K562 (cell line): ENCODE data around the gene LAMA3. TPM values are rescaled to one million over a fixed set of nuclear protein-coding genes. Genes with fewer than 3 reads are reported as not detected.

Source experiments
- ATAC-seq: fragments of 200-7000 bp; cut with Tn5 transposase; 3 replicates; pipeline ENCODE4 v1.9.1; 2020; ENCODE audit warnings: moderate library complexity
- BruUV-seq: library from RNA; stranded (reverse); fragments of 400-500 nt; replicated peaks from 2 replicates; lab custom pipeline; 2021; lab: Mats Ljungman, UMichigan
- CTCF ChIA-PET: fragments of 300-600 bp; formaldehyde crosslinking; extraction: SDS; loops from one replicate; lab custom pipeline; 2021; ENCODE audit warnings: low intra/inter-chr PET ratio; lab: Yijun Ruan, JAX
- POLR2A ChIA-PET: fragments of 300-600, 350-650 bp; sonication (Branson Sonifier 250); formaldehyde crosslinking; extraction: SDS; loops from one replicate; lab custom pipeline; 2021; ENCODE audit warnings: antibody characterized with exemption, inconsistent platforms; lab: Yijun Ruan, JAX
- DNase-seq, 4 experiments: peaks; one replicate each; pipeline versions ENCODE4 v3.0.0 to v3.0.0-alpha.2; 2011 to 2018; ENCODE audit warnings: low spot score in 3 of 4, mixed read lengths in 3 of 4; ENCODE audit errors: extremely low read depth in 1 of 4
- FAIRE-seq: peaks from 2 replicates; lab custom pipeline; 2011; peaks lifted over from hg19 to GRCh38; lab: Jason Lieb, UNC
- H2AFZ ChIP-seq: 2 replicates; pipeline ENCODE4 v1.6.0; 2011; ENCODE audit warnings: low read depth, low read length, control low read depth, inconsistent platforms
- H3K27ac ChIP-seq: fragments of 200-600 bp; 3 replicates; pipeline ENCODE4 v1.8.0; 2011; ENCODE audit warnings: low read depth, mild to moderate bottlenecking, control low read depth, inconsistent platforms, low read length, moderate library complexity, mixed read lengths; ENCODE audit errors: extremely low read depth
- H3K27me3 ChIP-seq, 2 experiments: fragments of 300-600 bp in 1 of 2; 2 replicates in 1 of 2; 3 replicates in 1 of 2; pipeline versions ENCODE4 v1.6.0 to v1.8.0; 2011; ENCODE audit warnings: inconsistent platforms in 2 of 2, low read length in 2 of 2, mild to moderate bottlenecking in 1 of 2, mixed read lengths in 1 of 2, moderate library complexity in 1 of 2; ENCODE audit not compliant: control insufficient read depth in 2 of 2, insufficient read depth in 2 of 2
- H3K36me3 ChIP-seq: fragments of 300-600 bp; 3 replicates; pipeline ENCODE4 v1.8.0; 2011; ENCODE audit warnings: mild to moderate bottlenecking, low read length, inconsistent platforms; ENCODE audit not compliant: control insufficient read depth, insufficient read depth
- H3K4me1 ChIP-seq, 2 experiments: fragments of 200-600 bp in 1 of 2; replicated peaks in 1 of 2; 2 replicates in 1 of 2; 3 replicates in 1 of 2; pipeline versions ENCODE4 v1.5.1 to v1.8.0; 2011; ENCODE audit warnings: inconsistent platforms in 2 of 2, low read length in 2 of 2, mild to moderate bottlenecking in 1 of 2, mixed read lengths in 1 of 2, moderate library complexity in 1 of 2; ENCODE audit not compliant: control insufficient read depth in 2 of 2, insufficient read depth in 2 of 2
- H3K4me2 ChIP-seq: 2 replicates; pipeline ENCODE4 v1.6.1; 2011; ENCODE audit warnings: low read length, control low read depth, inconsistent platforms, mixed read lengths; ENCODE audit not compliant: insufficient read depth
- H3K4me3 ChIP-seq: fragments of 200-600 bp; sonication (generic), shearing (Covaris generic); 2 replicates; pipeline ENCODE4 v1.5.1; 2016; ENCODE audit warnings: control low read depth, inconsistent platforms
- H3K79me2 ChIP-seq: fragments of 200-600 bp; 3 replicates; pipeline ENCODE4 v1.8.0; 2011; ENCODE audit warnings: low read length, inconsistent platforms; ENCODE audit not compliant: control insufficient read depth, insufficient read depth
- H3K9ac ChIP-seq, 2 experiments: 2 replicates each; pipeline versions ENCODE4 v1.6.0 to v1.6.1; 2011; ENCODE audit warnings: low read depth in 2 of 2, low read length in 2 of 2, control low read depth in 1 of 2, inconsistent platforms in 1 of 2, mild to moderate bottlenecking in 1 of 2, mixed read lengths in 1 of 2; ENCODE audit not compliant: insufficient read depth in 1 of 2
- H3K9me1 ChIP-seq: one replicate; pipeline ENCODE4 v1.6.0; 2011; ENCODE audit warnings: inconsistent platforms, mild to moderate bottlenecking, low read length, moderate library complexity; ENCODE audit not compliant: control insufficient read depth, insufficient read depth
- H3K9me3 ChIP-seq: replicated peaks from 2 replicates; pipeline ENCODE4 v1.5.1; 2011; ENCODE audit warnings: low read depth, low read length, inconsistent platforms; ENCODE audit not compliant: control insufficient read depth, insufficient read depth
- H4K20me1 ChIP-seq: replicated peaks from 2 replicates; pipeline ENCODE4 v1.6.1; 2011; ENCODE audit warnings: low read length, inconsistent platforms, mixed read lengths; ENCODE audit not compliant: control insufficient read depth, insufficient read depth
- E2F4 ChIP-seq: sonication (generic); formaldehyde crosslinking; IDR thresholded peaks from 2 replicates; pipeline ENCODE4 v1.8.0; 2022; ENCODE audit warnings: mild to moderate bottlenecking, low read depth, missing genetic modification reagents
- MTA3 ChIP-seq: fragments of 450-650 bp; formaldehyde crosslinking; IDR thresholded peaks from 2 replicates; pipeline ENCODE4 v1.6.1; 2017; ENCODE audit warnings: mild to moderate bottlenecking, borderline replicate concordance
- SMARCE1 ChIP-seq: fragments of 450-650 bp; IDR thresholded peaks from 2 replicates; pipeline ENCODE4 v1.7.1; 2016; ENCODE audit warnings: mild to moderate bottlenecking
- SOX6 ChIP-seq: fragments of 450-650 bp; IDR thresholded peaks from 2 replicates; pipeline ENCODE4 v1.6.1; 2014; ENCODE audit warnings: mild to moderate bottlenecking
- TCF7 ChIP-seq: sonication (generic); IDR thresholded peaks from 2 replicates; pipeline ENCODE4 v1.6.1; 2016; ENCODE audit warnings: antibody characterized with exemption, borderline replicate concordance
- TGIF2 ChIP-seq: sonication (generic); formaldehyde crosslinking; IDR thresholded peaks from 2 replicates; pipeline ENCODE4 v1.8.1; 2022; ENCODE audit warnings: mild to moderate bottlenecking, missing genetic modification reagents, moderate library complexity
- TOE1 ChIP-seq, 2 experiments: fragments of 450-650 bp in 1 of 2; sonication (generic) in 1 of 2; formaldehyde crosslinking in 1 of 2; IDR thresholded peaks; 2 replicates each; pipeline versions ENCODE4 v1.7.1 to v1.8.0; 2016 to 2022; ENCODE audit warnings: borderline replicate concordance in 2 of 2, mild to moderate bottlenecking in 2 of 2, antibody characterized with exemption in 1 of 2, inconsistent platforms in 1 of 2, low read depth in 1 of 2, missing genetic modification reagents in 1 of 2, moderate library complexity in 1 of 2
- ZBTB40 ChIP-seq, 2 experiments: fragments of 450-650 bp in 1 of 2; sonication (generic) in 1 of 2; formaldehyde crosslinking in 1 of 2; IDR thresholded peaks; 2 replicates each; pipeline versions ENCODE4 v1.7.1 to v1.9.0; 2016 to 2022; ENCODE audit warnings: inconsistent platforms in 1 of 2, mild to moderate bottlenecking in 1 of 2, missing genetic modification reagents in 1 of 2
- ZNF165 ChIP-seq: fragments of 250-450 bp; sonication (Bioruptor Pico); IDR thresholded peaks from 2 replicates; pipeline ENCODE4 v1.4.0; 2020; ENCODE audit warnings: borderline replicate concordance
- ZNF24 ChIP-seq: fragments of 450-650 bp; IDR thresholded peaks from 2 replicates; pipeline ENCODE4 v1.6.1; 2016
- ZNF76 ChIP-seq: fragments of 250-450 bp; sonication (Bioruptor Pico); IDR thresholded peaks from 2 replicates; pipeline ENCODE4 v1.4.0; 2020; ENCODE audit warnings: mild to moderate bottlenecking, moderate library complexity, borderline replicate concordance
- ZNF77 ChIP-seq: fragments of 250-450 bp; sonication (Bioruptor Pico); IDR thresholded peaks from 2 replicates; pipeline ENCODE4 v1.5.0; 2020
- ZZZ3 ChIP-seq: fragments of 450-650 bp; IDR thresholded peaks from 2 replicates; pipeline ENCODE4 v1.6.1; 2016; ENCODE audit warnings: antibody characterized with exemption, mild to moderate bottlenecking, moderate library complexity
- whole genome bisulfite sequencing: fragments of 100-300 bp; shearing (Covaris generic); methylation state at CpG from one replicate; pipeline ENCODE4 v1.1.6; 2016; ENCODE audit warnings: low coverage, mixed read lengths; ENCODE audit not compliant: insufficient coverage; ENCODE audit errors: missing lambda C conversion rate; 5-methylcytosine and 5-hydroxymethylcytosine counted together
- in situ Hi-C: fragments of 300-500 bp; cut with MboI; formaldehyde crosslinking; loops from 4 replicates; pipeline ENCODE4 v1.15.0; 2018; ENCODE audit warnings: inconsistent platforms, mixed read lengths
- intact Hi-C: fragments of 100-400 bp; cut with micrococcal nuclease; formaldehyde crosslinking; loops from 2 replicates; pipeline ENCODE4 v1.14.2; 2022
- polyA plus RNA-seq, 8 experiments: library from polyadenylated mRNA; depleted of rRNA in 4 of 8; stranded (reverse) in 5 of 8; unstranded in 3 of 8; fragments of >200 nt; fragmentation: Nextera tagmentation in 2 of 8; fragmentation: Illumina TruSeq in 1 of 8; extraction: Ambion mirVana in 2 of 8; extraction: Trizol in 1 of 8; gene quantifications; 2 replicates each; pipeline versions ENCODE4 v1.2.1 to v1.2.3, GENCODE V29; 2011 to 2014; ENCODE audit warnings: inconsistent platforms in 1 of 8, missing spikeins in 1 of 8
- total RNA-seq, 7 experiments: library from RNA; depleted of rRNA in 6 of 7; stranded (reverse); fragments of >200 nt in 6 of 7; fragmentation: Illumina TruSeq in 2 of 7; extraction: Trizol in 2 of 7; gene quantifications; 2 replicates each; pipeline versions ENCODE4 v1.2.1 to v1.2.3, GENCODE V29; 2011 to 2021; ENCODE audit warnings: low replicate concordance in 1 of 7

LAMA3 gene
- total and polyA plus RNA-seq, 9 of the 15 experiments (the other 6 are each of a cell fraction or from before 2014, with no cell fraction given) = 0.07 TPM; not detected in 8

- peaks cover 3% of the 10 kb centered on the region; the same call in 1 of the 2 replicates for H4K20me1 ChIP-seq
- ChIA-PET POLR2A (interaction anchor here (0.6 kb wide), 1 partner anchor 408 kb away, joined by 3 read pairs; no protein-coding TSS in a partner anchor), CTCF (no interaction called here)
- H3K79me2 ChIP-seq = no peaks in the 10 kb centered on the region
- no peaks in the 10 kb centered on the region for H3K9me1 ChIP-seq
- no TSS peak for BruUV-seq
- H2AFZ ChIP-seq = no peak overlapping the region
- in situ Hi-C loops (no loop called here), intact Hi-C loops (no loop called here)
- no peak overlapping the region for H3K27ac ChIP-seq
- no peak for DNase-seq
- H3K9ac ChIP-seq = no peak overlapping the region
- no peak for ATAC-seq
- peaks cover 9 to 39% of the 10 kb centered on the region in 2 experiments; a peak in 4 of 5 replicates for H3K27me3 ChIP-seq
- FAIRE-seq = no peak
- no peaks in the 10 kb centered on the region for H3K9me3 ChIP-seq
- H3K4me1 ChIP-seq = no peaks in the 10 kb centered on the region
- no peak overlapping the region for H3K4me2 ChIP-seq
- no peak overlapping the region for H3K4me3 ChIP-seq
- WGBS = 0% methylated on average over 4 of the region's 5 CpGs
- H3K36me3 ChIP-seq = no peaks in the 10 kb centered on the region
- no peak for TF ChIP-seq TGIF2
- no peak for TF ChIP-seq ZNF165
- no peak for TF ChIP-seq ZZZ3
- TF ChIP-seq ZNF77 (CRISPR knock-in tag) = no peak
- TF ChIP-seq TCF7 = no peak
- TF ChIP-seq ZBTB40 (IDR thresholded peaks at IDR 0.05) = no peak
- no peak for TF ChIP-seq ZBTB40 (CRISPR knock-in tag; IDR thresholded peaks at IDR 0.05)
- no peak for TF ChIP-seq TOE1 (IDR thresholded peaks at IDR 0.05; ENCODE audit: borderline replicate concordance)
- no peak for TF ChIP-seq TOE1 (CRISPR knock-in tag; IDR thresholded peaks at IDR 0.05; ENCODE audit: borderline replicate concordance, low read depth)
- no peak for TF ChIP-seq MTA3
- no peak for TF ChIP-seq E2F4
- no peak for TF ChIP-seq ZNF24
- no peak for TF ChIP-seq ZNF76 (CRISPR knock-in tag)
- TF ChIP-seq SOX6 = no peak
- TF ChIP-seq SMARCE1 = no peak
Observed at GRCh38 chr18:23738575-23738974, 49.3 kb downstream of the LAMA3 start.
